GM18498 (cell line): ENCODE measurements around the gene POLA1.
"Not testable (repeated sequence)": the region's sequence is repeated elsewhere in the genome, so short reads cannot be mapped to it uniquely, and the experiment has no call there.

Experiments
- ATAC-seq: cut with Tn5 transposase; IDR thresholded peaks from one replicate; pipeline ENCODE4 v1.9.1; 2021; ENCODE audit warnings: mild to moderate bottlenecking, moderate library complexity; ENCODE audit not compliant: unreplicated experiment

POLA1 gene, protein sequence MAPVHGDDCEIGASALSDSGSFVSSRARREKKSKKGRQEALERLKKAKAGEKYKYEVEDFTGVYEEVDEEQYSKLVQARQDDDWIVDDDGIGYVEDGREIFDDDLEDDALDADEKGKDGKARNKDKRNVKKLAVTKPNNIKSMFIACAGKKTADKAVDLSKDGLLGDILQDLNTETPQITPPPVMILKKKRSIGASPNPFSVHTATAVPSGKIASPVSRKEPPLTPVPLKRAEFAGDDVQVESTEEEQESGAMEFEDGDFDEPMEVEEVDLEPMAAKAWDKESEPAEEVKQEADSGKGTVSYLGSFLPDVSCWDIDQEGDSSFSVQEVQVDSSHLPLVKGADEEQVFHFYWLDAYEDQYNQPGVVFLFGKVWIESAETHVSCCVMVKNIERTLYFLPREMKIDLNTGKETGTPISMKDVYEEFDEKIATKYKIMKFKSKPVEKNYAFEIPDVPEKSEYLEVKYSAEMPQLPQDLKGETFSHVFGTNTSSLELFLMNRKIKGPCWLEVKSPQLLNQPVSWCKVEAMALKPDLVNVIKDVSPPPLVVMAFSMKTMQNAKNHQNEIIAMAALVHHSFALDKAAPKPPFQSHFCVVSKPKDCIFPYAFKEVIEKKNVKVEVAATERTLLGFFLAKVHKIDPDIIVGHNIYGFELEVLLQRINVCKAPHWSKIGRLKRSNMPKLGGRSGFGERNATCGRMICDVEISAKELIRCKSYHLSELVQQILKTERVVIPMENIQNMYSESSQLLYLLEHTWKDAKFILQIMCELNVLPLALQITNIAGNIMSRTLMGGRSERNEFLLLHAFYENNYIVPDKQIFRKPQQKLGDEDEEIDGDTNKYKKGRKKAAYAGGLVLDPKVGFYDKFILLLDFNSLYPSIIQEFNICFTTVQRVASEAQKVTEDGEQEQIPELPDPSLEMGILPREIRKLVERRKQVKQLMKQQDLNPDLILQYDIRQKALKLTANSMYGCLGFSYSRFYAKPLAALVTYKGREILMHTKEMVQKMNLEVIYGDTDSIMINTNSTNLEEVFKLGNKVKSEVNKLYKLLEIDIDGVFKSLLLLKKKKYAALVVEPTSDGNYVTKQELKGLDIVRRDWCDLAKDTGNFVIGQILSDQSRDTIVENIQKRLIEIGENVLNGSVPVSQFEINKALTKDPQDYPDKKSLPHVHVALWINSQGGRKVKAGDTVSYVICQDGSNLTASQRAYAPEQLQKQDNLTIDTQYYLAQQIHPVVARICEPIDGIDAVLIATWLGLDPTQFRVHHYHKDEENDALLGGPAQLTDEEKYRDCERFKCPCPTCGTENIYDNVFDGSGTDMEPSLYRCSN (N-terminal part only)

DNA sequence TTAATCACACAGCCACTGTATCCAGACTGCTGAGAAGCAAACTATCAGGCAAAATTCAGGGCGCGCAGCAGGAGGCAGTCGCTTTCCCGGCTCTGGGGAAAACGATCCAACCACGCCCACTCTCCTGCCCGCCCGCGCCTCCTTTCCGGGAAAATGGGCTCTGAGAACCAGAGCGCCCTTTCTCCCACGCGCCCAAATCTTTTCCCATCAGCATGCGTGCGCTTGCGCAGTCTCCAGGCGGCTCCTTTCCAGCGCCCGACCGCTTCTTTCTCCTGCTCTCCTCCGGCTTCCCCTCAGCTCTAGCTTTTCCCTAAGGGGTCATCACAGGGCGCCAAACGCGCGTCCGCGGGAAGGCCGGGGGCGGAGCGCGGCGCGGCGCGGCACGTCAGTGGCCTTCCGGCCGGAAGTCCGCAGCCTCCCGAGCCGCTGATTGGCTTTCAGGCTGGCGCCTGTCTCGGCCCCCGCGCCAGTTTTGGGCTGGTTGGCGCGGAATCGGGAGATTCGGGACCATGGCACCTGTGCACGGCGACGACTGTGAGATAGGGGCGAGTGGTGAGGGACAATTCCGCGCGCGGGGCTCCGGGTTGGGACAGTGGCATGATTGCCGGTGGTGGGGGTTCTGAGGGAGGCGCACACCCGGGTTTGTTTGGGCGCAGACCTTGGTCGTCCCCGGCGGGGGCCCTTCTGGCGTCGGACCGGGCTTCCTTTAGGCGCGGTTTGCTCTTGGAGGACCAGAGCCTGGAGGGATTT, at the start of gene POLA1:
POLA1 (plus strand) TSS at position 466 of the 750 bp plus-strand sequence; CDS start at position 510, 44 bp downstream.
- ATAC-seq = peak; percentile 97

DNA sequence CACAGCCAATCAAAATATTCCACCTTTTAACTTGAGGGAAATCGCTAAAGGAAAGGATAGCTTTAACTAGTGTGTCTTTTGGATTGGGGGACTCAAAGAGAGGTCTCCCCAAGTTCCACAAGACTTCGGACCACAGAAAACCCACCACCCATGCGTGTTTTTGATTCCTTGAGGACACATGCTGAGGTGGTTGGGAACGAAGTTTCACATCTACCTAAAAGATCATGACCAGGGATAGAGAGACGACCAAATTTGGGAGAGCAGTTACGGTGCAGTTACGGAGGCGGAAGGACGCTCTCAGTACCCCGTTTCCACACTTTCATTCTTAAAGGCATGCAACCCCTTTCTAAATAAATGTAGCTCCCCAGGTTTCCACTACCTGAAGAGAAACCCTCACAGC, 47.7 kb upstream of the POLA1 start:
- ATAC-seq = no peak

DNA sequence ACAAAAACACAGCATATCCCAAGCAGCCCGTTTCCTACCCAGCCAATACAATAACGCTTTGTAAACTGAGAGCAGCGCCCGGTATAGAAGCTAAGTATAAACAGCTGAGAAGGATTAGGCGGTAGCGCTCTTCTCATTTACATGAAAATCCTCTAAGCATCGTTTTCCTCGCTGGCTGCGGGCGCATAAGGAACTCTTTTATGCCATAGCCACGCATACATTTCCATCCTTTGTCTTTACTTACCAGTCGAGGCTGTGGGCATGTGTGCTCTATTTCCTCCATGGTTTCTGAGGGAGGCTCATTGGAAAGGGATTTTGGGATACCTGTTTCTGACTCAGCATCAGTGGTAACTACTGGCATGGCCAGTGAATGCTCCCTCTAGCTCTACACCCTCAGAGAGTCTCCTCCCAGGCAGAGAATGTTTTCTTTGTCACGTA, 47.0 kb upstream of the POLA1 start:
- peak; percentile 2 for ATAC-seq

DNA sequence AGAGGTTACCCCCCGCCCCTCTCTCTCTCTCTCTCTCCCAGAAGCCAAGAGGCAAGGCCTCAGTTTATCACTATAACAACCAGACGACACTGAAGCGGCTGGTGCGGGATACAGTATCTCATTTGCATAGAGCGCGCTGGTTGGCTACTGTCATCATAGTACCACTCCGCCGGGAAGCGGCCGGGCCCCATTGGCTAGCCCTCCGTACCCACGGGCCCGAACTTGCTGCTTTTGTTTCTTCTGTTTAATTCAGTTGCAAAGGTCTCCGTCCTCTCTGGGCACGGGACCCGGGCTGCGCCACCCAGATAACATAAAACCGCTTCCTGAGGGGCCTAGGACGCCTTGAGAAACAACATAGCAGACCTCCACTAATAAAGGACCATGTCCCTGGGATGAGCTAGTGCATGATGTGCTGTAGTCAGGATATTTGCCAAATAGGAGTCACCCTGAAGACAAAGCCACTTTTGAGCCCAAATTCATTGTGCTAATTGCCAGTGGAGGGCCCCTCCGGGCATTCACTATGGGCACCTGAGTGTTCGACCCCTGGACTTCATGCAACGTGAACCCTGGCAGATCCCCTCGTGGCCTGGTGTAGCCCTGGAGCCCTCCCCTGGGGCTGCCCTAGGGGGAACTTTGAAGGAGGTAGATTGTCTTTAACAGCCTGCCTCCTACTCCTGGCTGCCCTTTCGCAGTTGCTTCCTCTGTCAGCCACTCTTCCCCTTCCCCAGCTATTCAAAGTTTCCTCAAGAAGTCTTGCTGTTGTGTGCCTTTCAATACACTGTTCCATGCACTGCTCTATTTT, 46.3 kb upstream of the POLA1 start, which contains the start of gene PCYT1B:
PCYT1B (minus strand) TSS at position 91 of the 802 bp plus-strand sequence. CDS start 242 bp downstream, outside the sequence.
- ATAC-seq = peak; percentile 82

DNA sequence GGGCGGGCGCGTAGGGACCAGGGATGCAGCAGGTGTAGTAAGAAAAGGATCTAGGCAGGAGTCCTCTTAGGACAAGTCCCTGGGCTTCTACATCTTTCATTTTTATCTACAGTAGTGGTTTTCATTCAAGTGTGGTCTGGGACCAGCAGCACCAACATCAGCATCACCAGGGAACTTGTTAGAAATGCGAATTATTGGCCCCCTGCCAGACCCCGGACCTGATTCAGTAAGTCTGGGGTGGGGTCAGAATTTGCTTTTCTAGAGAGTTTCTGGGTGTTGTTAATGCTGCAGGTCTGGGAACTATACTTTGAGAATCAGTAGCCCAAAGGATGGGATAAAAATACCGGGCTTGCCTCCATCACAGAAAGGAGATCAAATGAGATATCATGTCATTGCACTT, 45.2 kb upstream of the POLA1 start:
- no peak for ATAC-seq

DNA sequence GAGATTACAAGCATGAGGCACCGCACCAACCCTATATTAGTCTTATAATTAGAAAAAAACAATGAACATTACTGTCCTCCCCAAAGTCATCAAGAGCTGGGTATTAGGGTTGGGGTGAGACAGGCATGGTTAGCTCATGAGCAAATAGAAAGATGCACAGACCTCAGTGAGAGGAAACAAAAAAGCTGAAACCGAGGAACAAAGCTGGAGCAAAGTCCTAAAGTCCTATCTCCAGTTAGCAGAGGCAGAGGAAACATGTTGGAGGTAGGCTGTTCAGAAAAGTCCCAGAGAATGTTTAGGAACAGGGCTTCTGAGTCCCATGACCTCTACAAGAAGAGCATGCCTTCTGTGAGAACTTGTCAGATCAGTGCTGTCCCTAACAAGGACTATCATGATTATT, 41.9 kb upstream of the POLA1 start:
- no peak for ATAC-seq

DNA sequence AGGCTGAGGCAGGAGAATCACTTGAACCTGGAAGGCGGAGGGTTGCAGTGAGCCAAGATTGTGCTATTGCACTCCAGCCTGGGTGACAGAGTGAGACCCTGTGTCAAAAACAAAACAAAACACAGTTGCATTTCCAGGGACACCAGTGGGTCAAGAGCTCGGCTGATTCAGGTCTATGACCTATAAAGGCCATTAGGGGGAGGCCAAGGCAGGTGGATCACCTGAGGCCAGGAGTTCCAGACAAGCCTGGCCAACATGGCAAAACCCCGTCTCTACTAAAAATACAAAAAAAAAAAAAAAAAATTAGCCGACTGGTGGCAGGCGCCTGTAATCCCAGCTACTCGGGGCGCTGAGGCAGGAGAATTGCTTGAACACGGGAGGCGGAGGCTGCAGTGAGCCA, 38.0 kb upstream of the POLA1 start:
- ATAC-seq = not testable (repeated sequence)

DNA sequence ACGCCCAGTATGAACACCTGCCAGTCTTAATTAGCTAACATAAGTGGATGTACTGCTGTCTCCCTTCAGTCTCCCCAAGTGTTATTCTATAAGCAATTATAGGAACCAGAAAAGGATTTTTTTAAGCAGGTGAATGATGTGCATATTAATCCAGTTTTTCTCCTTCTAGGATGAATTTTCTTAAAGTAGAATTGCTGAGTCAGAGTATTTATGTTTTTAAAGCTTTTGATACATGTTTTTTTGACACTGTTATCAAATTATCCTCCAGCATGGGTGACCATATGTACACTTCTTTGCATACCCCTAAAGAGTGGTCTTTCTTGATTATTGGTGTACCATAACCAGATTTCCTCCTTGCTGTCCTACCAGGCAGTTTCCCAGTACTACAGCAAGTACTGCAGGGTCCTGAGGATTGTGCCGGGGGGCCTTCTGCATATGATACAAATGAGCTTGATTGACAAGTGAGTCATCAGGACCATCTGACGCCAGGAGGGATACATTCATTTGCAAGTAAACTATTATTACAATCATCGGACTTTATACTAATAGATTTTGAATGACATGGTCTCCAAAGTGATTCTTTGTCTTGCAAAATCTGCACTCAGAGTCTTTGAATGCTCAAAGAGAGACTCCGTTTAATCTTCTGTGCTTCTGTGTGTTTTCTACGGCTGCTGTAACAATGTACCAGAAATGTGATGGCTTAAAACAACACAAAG, 35.9 kb upstream of the POLA1 start:
- no peak for ATAC-seq

DNA sequence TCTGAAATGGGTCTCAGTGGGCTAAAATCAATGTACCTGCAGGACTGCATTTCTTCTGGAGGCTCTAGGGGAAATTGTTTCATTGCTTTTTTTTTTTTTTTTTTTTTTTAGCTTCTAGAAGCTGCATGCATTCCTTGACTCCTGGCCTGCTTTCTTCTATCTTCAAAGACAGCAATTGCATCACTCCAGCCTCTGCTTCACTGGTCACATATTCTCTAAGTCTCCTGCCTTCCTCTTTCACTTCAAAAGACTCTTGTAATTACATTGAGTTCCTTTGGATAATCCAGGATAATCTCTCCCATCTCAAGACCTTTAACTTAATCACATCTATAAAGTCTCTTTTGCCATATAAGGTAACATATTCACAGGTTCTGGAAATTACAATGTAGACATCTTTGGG, 35.3 kb upstream of the POLA1 start:
- ATAC-seq = no peak

DNA sequence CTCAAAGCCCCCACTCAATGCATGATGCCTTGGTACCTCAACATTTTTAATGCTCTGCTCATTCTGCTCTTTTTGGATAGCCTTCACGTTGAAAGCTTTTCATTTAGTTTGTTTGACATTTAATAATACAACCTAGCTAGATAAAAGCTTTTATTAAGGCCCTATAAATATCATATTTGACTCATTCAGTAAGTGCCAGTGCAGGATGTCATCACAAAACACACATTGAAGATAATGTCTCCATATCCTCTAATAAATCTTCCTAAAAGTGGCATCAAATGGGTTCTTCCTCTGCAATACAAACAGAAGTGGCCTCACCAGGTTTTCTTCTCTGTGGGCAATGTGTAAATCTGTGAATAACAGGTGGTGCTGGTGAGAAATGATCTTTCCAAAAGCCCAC, 34.6 kb upstream of the POLA1 start:
- ATAC-seq = no peak

DNA sequence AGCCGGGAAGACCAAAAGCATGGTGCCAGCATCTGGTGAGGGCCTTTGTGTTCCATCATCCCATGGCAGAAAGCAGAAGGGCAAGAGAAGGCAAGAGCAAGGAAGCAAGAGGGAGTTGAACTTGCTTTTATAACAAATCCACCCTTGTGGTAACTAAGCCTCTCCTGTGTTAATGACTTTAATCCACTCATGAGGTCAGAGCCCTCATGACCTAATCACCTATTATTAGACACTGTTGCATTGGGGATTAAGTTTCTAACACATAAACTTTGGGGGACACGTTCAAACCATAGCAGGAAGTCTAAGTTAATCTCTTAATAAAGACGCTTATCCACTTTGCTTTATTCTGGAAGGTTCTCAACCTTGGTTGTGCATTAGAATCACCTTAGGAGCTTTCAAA, 34.1 kb upstream of the POLA1 start:
- no peak for ATAC-seq

DNA sequence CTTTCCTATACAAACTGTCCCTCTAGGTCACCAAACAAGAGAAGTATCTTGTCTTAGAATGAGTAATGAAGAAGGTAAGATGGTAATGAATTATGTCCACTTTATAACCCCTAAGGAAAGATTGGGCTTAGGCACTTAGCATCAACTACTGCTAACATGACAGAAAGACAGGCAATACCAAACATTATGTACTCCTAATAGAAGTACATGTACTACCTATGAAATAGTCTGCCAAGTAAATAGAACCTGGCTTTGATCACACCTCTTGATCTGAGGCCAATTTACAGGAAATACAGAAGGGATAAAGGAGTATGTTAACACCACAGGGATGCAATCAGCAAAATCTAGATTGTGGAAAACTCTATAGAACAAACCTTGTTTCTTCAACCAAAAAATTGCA, 32.4 kb upstream of the POLA1 start:
- no peak for ATAC-seq

DNA sequence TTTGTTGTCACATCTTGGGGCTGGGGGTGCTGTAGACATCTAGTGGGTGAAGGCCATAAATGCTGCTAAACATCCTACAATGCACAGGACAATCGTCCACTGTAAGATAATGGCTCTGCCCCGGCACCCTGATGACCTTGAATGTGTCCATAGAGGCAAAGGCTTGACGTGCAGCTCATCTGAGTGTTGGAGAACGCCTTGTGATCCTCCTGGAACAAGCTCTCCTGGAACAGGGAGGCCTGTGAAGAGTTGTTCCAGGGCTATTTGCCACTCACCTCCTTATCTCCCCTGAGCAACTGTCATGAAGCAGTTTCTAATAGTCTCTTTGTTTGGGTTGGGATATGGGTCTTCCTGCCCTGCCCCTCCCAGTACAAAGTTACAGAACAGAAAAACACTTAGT, 31.4 kb upstream of the POLA1 start:
- no peak for ATAC-seq

DNA sequence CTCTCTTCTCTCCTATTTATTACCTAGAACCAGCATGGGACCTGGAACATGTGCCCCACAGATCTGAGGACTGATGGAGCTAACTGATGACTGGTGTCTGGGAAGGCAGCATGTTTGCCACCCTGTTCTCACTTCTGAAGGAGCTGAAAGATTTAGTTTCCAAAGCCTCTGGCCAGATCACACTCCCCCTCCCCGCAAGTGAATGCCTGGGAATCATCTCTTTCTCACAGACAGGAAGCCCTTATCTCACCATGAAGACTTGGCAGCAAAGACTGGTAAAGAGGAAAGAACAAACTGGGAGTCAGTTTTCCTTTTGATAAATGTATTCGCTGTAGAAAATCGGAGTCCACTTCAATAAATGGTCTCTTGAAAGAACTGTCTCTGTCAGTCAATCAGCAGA, 25.6 kb upstream of the POLA1 start:
- ATAC-seq = no peak

DNA sequence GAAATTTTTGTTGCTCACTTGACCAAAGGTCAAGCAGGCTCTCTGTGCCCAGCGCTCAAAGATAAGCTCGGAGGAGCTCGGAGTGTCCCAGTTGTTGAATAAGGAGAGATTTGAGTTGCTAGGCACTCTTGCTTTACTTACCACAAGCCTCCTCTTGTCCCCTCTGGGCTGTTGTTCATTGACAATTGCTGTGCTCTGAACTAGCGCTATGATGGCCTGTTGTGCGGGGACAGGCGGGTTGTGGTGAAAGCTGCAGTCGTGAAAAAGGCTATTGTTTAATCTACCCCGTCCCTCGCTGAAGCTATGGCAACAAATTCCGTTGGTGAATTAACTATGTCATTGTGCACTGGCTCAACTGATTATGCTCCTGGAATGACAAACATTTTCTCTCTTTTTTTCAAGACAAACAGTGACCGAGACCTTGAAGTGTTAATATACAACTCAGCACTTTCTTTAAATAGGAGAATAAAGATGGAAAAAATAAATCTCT, 21.0 kb upstream of the POLA1 start:
- ATAC-seq = no peak

DNA sequence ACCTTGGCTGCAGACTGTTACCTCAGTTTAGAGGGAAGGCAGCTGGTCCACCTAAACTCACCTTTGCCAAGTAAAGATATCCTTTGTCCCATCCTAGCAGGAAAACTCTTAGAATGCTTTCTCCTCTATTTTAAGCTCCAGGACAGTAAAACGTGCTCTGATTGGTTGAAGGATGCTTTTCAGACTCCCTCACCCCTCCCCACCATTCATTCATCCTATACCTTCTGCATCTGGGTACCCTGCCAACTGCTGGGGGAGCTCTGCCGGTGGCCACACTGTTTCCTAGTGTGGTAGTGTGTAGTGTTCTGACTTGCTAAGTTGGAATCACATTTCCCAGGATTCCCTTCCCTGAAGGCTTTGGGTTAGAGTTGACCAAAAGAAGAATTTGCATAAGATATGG, 20.3 kb upstream of the POLA1 start:
- no peak for ATAC-seq

DNA sequence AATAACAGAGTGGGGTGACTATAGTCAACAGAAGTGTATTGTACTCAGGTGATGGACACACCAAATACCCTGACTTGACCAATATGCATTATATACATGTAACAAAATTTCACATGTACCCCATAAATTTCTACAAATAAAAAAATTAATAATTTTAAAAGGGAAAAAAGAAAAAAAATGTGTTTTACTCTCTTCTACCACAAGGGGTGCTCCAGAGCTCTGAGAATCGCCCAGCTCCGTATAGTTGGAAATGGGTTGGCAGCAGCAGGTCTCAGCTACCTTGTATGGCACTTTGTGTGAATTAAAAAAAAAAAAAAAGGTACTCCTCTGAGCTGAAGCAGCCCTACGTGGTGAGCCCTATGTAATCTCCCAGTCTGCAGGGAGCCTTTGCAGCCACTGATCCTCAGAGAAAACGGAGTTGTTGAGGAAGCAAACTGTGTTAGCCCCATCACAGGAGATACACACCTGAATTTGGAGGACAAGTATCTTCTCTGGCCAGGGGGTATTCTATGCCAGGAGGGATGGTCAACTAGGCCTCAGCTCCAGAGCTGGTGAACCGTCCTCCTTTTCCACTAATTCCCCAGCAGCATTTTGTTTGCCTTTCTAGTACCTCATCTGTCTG, 17.2 kb upstream of the POLA1 start:
- no peak for ATAC-seq
